ENCODE results near the gene DBN1. TPM values are rescaled to one million over a fixed set of nuclear protein-coding genes. Genes with fewer than 3 reads are reported as not detected.
"Not testable (repeated sequence)": the region's sequence is repeated elsewhere in the genome, so short reads cannot be mapped to it uniquely, and the experiment has no call there.

Gene DBN1
- total RNA-seq, 1 experiment from 2014 or later = 195 TPM

DNA sequence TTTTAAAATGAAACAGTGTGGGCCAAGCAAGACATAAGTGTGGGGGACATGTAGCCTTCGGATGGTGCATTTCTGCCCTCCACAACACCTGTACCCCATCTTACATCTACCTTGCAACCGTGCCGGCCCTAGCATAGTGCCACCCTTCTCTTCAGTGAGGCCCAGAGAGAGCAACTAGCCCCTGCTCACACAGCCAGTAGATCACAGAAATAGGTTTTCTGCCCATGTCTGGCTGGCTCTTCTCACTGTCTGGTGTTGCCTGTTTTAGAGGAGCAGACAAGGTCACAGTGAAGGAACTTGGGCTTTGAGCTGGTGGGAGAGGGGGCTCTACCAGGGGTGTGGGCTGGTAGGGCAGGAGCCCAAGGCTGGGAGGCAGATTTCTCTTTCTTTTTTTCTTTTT, 12.8 kb upstream of the DBN1 start:
- TF ChIP-seq TCF7L2 (IDR thresholded peaks at IDR 0.05; ENCODE audit: low read depth, low read length) (no peak), POLR2AphosphoS5 (IDR thresholded peaks at IDR 0.05; ENCODE audit: low read depth, low read length) (no peak), SIN3A (IDR thresholded peaks at IDR 0.05; ENCODE audit: borderline replicate concordance, insufficient read depth, low read depth, low read length) (no peak)
- TF ChIP-seq, protein P1, sequence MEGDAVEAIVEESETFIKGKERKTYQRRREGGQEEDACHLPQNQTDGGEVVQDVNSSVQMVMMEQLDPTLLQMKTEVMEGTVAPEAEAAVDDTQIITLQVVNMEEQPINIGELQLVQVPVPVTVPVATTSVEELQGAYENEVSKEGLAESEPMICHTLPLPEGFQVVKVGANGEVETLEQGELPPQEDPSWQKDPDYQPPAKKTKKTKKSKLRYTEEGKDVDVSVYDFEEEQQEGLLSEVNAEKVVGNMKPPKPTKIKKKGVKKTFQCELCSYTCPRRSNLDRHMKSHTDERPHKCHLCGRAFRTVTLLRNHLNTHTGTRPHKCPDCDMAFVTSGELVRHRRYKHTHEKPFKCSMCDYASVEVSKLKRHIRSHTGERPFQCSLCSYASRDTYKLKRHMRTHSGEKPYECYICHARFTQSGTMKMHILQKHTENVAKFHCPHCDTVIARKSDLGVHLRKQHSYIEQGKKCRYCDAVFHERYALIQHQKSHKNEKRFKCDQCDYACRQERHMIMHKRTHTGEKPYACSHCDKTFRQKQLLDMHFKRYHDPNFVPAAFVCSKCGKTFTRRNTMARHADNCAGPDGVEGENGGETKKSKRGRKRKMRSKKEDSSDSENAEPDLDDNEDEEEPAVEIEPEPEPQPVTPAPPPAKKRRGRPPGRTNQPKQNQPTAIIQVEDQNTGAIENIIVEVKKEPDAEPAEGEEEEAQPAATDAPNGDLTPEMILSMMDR (IDR thresholded peaks at IDR 0.05) = no peak
- TF ChIP-seq, protein P2, sequence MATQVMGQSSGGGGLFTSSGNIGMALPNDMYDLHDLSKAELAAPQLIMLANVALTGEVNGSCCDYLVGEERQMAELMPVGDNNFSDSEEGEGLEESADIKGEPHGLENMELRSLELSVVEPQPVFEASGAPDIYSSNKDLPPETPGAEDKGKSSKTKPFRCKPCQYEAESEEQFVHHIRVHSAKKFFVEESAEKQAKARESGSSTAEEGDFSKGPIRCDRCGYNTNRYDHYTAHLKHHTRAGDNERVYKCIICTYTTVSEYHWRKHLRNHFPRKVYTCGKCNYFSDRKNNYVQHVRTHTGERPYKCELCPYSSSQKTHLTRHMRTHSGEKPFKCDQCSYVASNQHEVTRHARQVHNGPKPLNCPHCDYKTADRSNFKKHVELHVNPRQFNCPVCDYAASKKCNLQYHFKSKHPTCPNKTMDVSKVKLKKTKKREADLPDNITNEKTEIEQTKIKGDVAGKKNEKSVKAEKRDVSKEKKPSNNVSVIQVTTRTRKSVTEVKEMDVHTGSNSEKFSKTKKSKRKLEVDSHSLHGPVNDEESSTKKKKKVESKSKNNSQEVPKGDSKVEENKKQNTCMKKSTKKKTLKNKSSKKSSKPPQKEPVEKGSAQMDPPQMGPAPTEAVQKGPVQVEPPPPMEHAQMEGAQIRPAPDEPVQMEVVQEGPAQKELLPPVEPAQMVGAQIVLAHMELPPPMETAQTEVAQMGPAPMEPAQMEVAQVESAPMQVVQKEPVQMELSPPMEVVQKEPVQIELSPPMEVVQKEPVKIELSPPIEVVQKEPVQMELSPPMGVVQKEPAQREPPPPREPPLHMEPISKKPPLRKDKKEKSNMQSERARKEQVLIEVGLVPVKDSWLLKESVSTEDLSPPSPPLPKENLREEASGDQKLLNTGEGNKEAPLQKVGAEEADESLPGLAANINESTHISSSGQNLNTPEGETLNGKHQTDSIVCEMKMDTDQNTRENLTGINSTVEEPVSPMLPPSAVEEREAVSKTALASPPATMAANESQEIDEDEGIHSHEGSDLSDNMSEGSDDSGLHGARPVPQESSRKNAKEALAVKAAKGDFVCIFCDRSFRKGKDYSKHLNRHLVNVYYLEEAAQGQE (IDR thresholded peaks at IDR 0.05; ENCODE audit: insufficient read depth in 1 of 2, low read depth in 2 of 2, low read length in 1 of 2) = no peak
- Histone ChIP-seq H3K27ac (ENCODE audit: low read length) (no peak overlapping the region), H3K4me1 (ENCODE audit: control insufficient read depth, insufficient read depth, low read length) (peaks cover 3% of the 10 kb centered on the region; the same call in 1 of the 2 replicates), H3K4me3 (ENCODE audit: low read depth in 2 of 2, low read length in 2 of 2) (no peak overlapping the region), H3K27me3 (ENCODE audit: control insufficient read depth, insufficient read depth, low read length) (no peaks in the 10 kb centered on the region), H3K36me3 (ENCODE audit: control insufficient read depth, insufficient read depth, low read length) (peaks cover 3% of the 10 kb centered on the region; the same call in 1 of the 2 replicates), H3K9me3 (ENCODE audit: control insufficient read depth, insufficient read depth, low read depth, low read length) (no peaks in the 10 kb centered on the region)
- intact Hi-C loops (cut with micrococcal nuclease; ENCODE audit: unreplicated experiment) (no loop called here), in situ Hi-C loops (cut with HindIII; ENCODE audit: low pct_unique_long_range_greater_than_20kb, low sequenced_read_pairs) (no loop called here)
- ATAC-seq (no peak), DNase-seq (ENCODE audit: low read depth, low spot score) (no peak)
- BruUV-seq (replicated peaks) = no TSS peak
- POLR2A ChIA-PET = no interaction called here
- CTCF ChIA-PET = no interaction called here

DNA sequence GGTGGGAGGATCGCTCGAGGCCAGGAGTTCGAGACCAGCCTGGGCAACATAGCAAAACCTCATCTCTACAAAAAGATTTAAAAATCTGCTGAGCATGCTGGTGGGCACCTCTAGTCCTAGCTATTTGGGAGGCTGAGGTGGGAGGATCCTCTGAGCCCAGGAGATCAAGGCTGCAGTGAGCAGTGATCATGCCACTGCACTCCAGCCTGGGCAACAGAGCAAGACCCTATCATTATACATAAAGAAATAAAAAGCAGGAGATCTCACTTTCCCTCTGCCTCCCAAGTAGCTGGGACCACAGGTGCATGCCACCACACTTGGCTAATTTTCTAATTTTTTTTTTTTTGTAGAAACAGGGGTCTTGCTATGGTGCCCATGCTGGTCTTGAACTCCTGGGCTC, 12.3 kb upstream of the DBN1 start:
- H3K27me3 ChIP-seq (ENCODE audit: control insufficient read depth, insufficient read depth, low read length); intact Hi-C loops (cut with micrococcal nuclease; ENCODE audit: unreplicated experiment); H3K9me3 ChIP-seq (ENCODE audit: control insufficient read depth, insufficient read depth, low read depth, low read length); H3K27ac ChIP-seq (ENCODE audit: low read length); ATAC-seq; H3K4me3 ChIP-seq (ENCODE audit: low read depth in 2 of 2, low read length in 2 of 2); DNase-seq (ENCODE audit: low read depth, low spot score); in situ Hi-C loops (cut with HindIII; ENCODE audit: low pct_unique_long_range_greater_than_20kb, low sequenced_read_pairs); CTCF ChIA-PET; H3K4me1 ChIP-seq (ENCODE audit: control insufficient read depth, insufficient read depth, low read length); POLR2A ChIA-PET; BruUV-seq (replicated peaks); H3K36me3 ChIP-seq (ENCODE audit: control insufficient read depth, insufficient read depth, low read length): not testable (repeated sequence)

DNA sequence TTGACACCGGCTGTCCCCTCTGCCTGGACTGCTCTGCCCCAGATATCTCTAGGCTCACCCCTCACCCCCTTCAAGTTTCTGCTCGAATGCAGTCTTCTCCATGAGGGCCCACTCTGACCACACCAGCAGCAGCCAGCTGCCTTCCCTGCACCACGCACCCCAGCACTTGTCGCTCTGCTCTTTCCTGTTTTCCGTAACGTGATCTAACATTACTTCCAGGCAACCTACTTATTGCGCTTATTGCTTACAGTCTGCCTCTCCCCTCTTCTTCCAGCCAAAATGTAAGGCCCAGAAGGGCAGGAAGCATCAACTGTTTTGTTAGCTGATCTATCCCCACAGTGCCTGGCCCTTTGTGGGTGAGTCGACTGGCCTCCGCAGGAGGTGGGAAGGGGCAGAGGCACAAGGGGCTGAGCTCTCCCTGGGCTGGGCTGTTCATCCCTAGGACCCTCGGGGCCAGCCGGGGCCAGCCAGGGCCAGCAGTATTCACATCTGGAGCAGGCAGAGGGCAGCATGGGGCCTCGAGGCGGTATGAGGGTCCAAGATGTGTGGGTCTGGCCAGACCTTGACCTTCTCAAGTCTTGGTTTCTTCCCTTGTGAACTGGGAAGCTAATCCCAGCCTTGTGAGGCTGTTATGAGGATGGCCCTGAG, 11.6 kb upstream of the DBN1 start:
- Histone ChIP-seq H3K4me1 (ENCODE audit: control insufficient read depth, insufficient read depth, low read length) (no peaks in the 10 kb centered on the region), H3K27ac (ENCODE audit: low read length) (no peak overlapping the region), H3K36me3 (ENCODE audit: control insufficient read depth, insufficient read depth, low read length) (peaks cover 3% of the 10 kb centered on the region; the same call in 1 of the 2 replicates), H3K4me3 (ENCODE audit: low read depth in 2 of 2, low read length in 2 of 2) (no peak overlapping the region), H3K27me3 (ENCODE audit: control insufficient read depth, insufficient read depth, low read length) (no peaks in the 10 kb centered on the region), H3K9me3 (ENCODE audit: control insufficient read depth, insufficient read depth, low read depth, low read length) (no peaks in the 10 kb centered on the region)
- in situ Hi-C loops (cut with HindIII; ENCODE audit: low pct_unique_long_range_greater_than_20kb, low sequenced_read_pairs) = no loop called here
- ChIA-PET CTCF (no interaction called here), POLR2A (no interaction called here)
- no peak for ATAC-seq
- TF ChIP-seq TCF7L2 (IDR thresholded peaks at IDR 0.05; ENCODE audit: low read depth, low read length) = no peak
- TF ChIP-seq, protein P2 (IDR thresholded peaks at IDR 0.05; ENCODE audit: insufficient read depth in 1 of 2, low read depth in 2 of 2, low read length in 1 of 2) = no peak
- TF ChIP-seq, protein P1 (IDR thresholded peaks at IDR 0.05) = no peak
- TF ChIP-seq POLR2AphosphoS5 (IDR thresholded peaks at IDR 0.05; ENCODE audit: low read depth, low read length) = no peak
- TF ChIP-seq SIN3A (IDR thresholded peaks at IDR 0.05; ENCODE audit: borderline replicate concordance, insufficient read depth, low read depth, low read length) = no peak
- intact Hi-C loops (cut with micrococcal nuclease; ENCODE audit: unreplicated experiment) = no loop called here
- BruUV-seq (replicated peaks) = TSS peak; percentile 41
- DNase-seq (ENCODE audit: low read depth, low spot score) = no peak
